ENCODE data around the gene ZNF407.
"Not testable (repeated sequence)": the region's sequence is repeated elsewhere in the genome, so short reads cannot be mapped to it uniquely, and the experiment has no call there.

ZNF407 gene

DNA sequence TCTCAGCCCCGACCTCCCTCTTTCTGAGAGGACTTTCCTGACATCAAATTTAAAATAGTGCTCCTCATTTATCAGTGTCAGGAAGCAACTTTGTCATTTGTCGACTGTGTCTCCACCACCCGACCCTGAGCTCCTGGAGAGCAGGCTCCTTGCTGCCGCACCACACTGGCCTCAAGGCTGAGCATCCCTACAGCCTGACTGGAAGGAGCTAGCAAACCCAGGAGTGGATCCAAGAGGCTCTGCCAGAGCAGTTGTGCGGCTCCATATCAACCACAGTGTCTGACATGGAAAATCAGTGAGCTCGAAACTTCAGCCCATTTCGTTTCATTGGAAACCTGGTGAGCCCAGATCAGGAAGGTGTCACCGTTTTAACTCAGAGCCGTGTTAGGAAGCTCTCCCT is 486.1 kb downstream of the ZNF407 start:
- DNase-seq = no peak

DNA sequence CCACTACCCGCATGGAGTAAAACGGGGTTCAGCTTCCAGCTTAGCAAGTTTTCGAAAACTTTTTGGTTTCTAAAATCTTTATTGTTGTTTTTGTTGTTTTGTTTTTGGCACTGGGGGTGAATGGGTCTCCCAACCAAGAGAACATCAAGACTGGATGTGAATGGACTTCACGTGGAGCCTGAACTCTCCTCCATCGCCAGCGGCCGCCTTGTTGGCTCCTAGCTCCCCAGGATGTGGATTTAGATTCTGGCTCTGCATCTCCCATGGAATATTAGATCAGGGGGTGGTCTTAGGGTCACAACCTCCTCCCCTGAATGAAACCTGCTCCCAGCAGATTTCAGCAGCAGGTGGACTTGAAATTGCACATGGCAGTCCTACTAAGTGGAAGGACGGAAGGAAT is 488.0 kb downstream of the ZNF407 start:
- DNase-seq = not testable (repeated sequence)

DNA sequence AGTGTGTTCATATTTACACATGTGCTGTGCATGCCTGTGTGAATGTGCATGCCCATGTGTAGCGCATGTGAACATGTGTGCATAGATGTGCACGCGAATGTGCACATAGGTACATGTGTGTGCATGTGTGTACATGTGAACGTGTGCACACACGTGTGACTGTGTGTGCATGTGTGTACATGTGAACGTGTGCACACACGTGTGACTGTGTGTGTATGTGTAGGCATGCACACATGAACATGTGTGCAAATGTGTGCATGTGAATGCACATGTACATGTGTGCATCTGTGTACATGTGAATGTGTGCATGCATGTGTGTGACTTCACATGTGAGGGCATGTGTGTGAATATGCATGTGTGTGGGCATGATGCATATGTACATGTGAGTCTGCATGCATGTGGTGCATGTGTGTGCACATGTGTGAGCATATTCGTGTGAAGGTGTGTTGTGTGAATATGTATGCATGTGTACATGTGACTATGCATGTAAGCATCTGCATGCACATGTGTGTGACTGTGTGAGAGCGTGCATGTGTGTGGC is 488.9 kb downstream of the ZNF407 start:
- DNase-seq = no peak

DNA sequence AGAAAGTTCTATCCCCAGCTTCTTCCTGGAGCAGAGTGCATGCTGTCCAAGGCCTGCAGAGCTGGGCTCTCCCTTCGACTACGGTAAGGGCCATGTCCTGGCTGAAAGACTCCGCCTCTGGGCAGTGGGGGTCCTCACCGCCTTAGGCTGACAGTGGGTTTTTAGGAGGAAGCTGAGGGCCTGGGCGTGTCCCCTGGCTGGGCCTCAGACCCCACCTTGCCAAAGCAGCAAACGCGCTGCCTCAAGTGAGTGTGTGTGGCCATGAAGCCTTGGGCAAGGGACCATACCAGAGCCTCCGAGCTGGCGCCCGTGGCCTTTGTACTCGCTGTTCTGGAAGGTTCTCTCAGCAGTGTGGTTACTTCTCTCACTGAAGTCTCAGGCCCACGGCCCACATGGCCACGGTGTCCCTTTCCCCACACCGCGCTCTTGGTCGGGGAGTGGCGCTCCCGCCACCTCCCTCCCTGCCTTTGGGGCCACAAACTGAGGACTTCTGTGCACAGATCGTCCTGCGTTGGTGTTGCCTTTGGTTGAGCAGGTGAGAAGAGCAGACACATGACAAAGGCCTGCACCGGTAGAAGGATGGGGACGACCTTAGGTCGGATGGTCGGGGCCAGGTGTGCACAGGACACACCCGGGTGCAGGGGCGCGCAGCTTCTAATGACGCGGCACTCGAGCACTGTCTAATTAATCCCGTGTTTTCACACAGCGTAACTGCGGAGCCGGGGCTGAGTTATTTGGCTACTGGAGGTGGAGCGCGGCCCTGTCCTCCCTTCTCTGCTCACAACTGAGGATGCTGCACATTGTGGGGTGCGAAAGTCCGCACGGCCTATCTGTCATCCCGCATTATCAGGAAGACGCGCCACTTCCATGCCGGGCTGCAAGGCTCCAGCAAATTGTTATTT is 489.7 kb downstream of the ZNF407 start:
- DNase-seq = peak; percentile 21

DNA sequence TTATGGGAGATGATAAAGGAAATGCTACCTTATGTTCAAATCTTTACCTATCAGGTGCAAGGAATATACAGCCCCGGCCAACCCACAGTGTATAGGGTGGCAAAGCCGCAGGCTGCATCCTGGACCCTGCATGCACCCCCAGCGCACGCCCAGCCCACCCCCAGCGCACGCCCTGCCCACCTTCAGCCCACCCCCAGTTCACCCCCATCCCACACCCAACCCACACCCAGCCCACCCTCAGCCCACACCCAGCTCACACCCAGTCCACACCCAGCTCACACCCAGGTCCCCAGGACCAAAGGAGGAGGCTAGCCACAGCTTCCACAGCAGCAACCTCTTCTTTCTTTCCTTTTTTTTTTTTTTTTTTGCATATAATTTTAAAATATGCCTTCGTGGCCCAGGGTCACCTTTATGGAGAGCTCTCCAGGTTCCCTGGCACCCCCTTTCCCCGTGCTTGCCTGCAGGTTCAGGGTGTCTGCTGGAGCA is 490.4 kb downstream of the ZNF407 start:
- no peak for DNase-seq

DNA sequence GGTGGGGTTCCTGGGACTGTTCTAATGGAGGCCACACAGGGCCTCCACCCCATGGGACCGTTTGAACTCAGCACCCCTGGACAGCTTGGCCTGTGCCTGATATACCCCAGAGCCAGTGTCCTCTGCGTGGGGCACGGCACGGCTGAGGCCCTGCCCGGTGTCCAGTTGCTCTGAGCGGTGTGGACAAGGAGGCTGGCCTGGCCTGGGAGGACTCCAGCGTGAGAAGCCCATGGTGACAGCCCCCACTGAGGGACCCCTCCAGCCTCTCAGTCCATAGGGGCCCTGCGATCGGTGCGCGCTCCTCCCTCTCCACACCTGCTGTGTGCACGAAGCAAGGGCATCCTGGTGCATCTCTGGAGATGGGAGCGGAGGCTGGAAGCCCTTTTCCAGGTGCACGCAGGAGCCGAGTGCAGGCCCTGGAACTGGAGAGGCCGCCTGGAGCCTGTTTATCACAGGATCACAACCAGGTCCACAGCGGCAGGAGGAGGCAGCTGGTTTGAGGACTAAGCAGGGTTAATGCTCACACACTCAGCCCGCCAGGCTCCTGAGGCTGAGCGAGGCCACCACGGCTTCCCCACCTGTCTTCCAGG is 491.0 kb downstream of the ZNF407 start:
- no peak for DNase-seq

DNA sequence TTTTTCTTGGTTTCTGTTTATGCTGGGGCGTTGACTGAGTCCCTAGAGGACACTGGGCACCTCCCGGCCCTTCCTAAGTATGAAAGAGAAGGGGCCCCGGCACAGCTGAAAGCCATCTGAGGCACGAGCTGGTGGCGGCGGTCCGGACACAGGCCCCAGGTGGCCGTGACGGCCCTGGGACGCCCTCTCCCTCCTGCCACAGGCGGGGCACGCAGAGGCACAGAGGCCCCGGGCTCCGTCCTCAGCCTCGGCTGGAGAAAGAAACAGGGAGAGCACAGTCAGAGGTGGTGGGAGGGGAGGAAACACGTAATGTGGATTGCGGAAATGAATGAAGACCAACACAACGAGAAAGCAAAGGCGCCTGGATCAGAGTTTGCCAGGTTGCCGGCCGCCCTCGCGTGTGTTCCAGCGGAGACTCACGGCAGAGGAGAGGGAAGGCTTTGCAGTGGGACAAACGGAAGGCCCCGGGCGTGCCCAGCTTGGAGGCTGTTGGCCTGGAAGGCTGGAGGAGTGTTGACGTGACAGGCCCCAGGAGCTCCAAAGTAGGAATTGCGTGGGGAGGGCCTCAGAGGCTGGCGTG is 492.2 kb downstream of the ZNF407 start:
- peak; percentile 13 for DNase-seq

DNA sequence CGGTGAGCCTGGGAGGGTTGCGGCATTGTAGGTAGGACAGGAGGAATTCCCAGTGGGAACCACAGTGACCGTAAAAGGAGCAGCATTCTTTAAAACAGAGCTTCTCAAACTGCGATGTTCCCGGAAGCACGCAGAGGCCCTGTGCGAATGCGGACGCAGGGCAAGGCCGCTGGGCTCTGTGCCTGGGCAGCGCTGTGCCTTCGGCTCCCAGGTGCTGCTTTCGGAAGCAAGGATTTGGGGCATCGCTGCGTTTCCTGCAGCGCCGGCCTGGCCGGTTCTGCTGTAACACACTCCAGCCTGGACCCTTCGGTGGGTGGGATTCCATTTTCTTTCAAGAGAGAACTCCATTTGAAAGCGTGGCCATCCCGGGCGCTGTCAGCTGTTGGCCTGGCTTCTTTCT is 492.7 kb downstream of the ZNF407 start:
- DNase-seq = peak; percentile 22

DNA sequence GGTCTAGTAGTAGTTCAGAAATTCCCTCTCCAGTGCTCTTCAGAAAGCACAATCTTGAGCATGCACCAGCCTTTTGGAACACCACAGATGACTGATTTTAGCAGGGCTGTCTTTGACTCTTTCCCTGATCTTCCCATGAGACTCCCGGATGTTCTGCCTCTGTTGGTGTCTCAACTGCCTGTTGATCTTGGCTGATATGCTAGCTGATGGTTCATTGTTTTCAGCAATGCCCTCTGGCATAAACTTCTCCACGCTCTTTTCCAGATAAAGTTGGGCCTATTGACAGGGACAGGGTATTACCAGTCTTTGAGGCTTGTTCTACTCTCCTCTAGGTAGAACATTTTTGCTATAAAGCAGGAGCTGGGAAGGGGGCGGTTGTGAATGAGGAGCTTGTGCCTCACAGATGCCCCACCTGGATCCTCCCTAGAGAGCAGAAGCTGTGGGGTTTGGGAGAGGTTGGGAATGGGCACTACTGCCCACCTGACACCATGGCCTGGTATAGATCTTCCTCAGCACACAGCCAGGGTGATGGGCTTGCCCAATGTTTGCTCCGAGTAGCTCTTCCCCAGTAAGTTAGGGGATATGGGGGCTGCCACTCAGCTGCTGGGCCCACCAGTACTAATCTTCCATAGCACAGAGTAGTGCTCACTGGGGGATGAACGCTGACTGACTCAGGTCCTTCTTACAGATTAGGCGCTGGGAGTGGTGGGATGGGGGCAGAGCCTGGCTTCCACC is 500.0 kb downstream of the ZNF407 start:
- no peak for DNase-seq

DNA sequence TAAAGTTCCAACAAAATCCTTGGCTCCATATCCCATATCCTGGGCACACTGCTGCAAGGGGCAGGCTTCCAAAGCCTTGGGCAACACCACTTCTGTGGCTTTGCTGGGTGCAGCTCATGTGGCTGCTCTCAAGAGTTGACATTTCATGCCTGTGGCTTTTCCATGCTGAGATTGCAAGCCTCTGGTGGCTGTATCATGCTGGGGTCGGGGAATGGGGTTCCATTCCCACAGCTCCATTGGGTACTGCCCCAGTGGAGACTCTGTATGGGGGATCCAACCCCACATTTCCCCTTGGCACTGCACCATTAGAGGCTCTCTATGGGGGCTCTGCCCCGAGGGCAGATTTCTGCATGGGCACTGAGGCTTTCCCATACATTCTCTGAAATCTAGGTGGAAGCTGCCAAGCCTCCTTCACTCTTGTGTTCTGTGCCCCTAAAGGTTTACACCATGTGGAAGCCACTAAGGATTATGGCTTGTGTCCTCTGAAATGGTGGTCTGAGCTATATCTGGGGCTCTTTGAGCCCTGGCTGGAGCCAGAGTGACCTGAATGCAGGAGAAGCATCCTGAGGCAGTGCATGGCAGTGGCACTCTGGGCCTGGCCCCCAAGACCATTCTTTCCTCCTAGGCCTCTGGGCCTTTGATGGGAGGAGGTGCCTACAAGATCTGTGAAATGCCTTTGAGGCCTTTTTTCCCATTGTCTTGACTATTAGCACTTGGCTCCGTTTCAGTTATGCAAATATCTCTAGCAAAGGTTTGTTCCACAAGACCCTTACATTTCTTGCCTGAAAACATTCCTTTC is 503.4 kb downstream of the ZNF407 start:
- no peak for DNase-seq

DNA sequence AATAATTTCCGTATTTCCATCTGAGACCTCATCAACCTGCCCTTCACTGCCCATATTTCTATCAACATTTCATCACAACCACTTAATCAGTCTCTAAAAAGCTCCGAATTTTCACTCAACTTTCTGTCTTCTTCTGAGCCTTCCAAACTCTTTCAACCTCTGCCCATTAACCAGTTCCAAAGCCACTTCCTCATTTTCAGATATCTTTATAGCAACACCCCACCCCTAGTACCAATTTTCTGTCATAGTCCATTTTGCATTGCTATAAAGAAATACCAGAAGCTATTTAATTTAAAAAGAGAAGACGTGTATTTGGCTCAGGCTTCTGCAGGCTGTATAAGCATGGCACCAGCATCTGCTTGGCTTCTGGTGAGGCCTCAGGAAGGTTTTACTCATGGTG is 504.2 kb downstream of the ZNF407 start:
- no peak for DNase-seq

DNA sequence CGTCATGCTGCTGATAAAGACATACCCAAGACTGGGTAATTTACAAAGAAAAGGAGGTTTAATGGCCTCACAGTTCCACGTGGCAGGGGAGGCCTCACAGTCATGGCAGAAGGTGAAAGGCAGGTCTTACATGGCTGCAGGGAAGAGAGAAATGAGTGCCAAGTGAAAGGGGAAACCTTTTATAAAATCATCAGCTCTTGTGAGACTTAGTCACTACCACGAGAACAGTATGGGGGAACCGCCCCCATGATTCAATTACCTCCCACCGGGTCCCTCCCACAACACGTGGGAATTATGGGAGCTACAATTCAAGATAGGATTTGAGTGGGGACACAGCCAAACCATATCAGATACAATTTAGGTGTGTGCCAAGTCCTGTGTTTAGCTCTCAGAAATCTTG is 506.4 kb downstream of the ZNF407 start:
- not testable (repeated sequence) for DNase-seq

DNA sequence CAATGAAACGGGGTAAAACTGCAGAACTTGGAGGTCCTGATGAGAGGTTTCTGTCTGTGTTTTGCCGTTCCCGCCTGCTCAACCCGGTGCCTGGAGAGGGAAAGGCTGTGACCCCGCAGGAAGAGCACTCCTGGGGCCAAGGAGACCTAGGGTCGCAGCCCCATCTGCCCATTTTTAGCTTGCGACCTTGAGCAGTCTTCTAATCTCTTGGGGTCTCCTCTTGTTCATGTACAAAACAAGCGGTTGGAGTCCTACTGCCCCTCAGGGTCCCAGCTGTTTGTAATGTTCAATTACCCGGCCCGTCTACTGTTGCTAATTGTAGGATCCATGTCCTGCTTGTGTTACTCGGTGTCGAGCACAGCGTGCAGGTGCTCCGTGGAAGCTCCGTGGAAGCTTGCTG is 506.8 kb downstream of the ZNF407 start:
- no peak for DNase-seq

DNA sequence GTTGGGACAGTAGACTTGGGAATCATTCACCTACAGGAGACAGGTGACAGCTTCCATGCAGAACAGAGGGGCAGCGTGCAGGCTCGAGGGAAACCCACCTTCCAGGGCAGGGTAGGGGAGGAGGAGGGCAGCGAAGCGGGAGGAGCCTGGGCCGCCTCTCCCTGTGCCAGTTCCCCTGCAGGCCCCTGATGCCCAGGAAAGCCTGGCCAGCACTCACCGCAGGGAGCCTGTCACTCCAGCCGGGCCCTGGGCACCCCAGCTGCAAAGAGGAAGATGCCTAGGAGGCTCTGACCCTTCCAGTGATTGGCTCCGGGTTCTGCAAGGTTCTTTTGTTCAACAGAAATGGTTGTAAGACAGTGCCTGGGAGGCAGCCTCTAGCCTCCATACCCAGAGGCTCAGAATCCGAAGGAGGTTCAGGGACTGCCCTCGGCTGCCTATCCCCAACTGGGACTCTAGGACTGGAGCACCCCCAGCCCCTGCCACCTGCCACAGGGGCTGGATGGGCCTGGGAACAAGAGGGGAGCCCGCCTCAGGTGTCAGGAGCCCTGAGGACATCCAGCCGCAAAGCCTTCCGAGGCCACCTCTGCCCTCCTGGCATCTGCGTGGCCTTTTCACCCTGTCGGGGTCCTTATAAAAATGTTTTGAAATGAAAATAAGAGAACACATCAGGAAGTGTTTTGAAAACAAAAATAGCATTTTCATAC is 508.0 kb downstream of the ZNF407 start:
- no peak for DNase-seq

DNA sequence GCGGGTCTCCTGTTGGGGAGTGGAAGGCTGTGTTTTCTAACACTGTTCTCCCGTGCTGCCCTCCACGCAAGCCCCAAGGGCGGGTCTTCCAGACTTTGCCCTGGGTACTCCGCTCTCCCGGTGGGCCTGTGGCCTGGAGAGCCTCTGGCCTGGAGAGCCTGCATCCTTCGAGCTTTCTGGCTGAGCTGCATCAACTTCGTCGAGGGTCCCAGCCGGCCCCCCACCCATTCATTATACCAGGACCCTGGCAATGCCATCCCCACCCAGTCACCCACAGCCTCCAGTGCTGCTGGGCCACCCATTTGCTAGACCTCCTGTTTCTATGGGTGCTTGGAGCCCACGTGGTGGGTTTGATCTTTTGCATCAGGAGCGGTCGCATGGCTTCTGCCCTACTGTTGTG is 509.1 kb downstream of the ZNF407 start:
- DNase-seq = no peak

DNA sequence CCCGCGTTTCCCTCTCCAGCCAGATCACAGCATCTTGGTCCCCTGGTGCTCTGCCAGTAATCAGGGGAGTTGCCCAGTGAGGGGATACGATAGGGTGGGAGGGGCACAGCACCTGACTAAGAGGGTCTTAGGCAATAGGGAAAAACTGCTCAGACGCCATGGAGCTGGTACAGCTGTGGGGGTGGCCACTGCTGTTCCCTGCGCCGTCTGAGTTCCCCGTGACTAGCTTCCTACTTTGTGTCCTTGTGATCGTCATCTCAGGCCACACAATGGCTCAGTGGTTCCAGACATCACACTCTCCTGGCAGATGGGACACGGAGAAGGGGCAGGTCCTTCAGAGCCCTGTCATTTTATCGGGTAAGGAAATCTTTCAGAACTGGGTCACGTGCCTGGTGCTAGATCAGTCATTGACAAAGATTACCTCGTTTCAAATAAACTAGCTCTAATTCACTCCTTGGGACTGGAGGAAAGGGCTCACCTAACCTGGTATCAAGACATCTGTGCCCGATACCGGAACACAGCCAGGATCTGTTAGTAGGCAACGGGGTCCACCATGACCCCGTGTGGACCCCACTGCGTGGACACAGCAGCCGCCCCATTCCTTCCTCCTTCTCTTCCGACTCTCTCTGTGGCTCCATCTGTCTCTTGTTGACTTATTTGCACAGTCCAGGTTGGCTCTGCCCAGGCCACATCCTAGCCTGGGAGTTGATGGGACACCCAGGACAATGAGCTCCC is 509.7 kb downstream of the ZNF407 start:
- DNase-seq = no peak

DNA sequence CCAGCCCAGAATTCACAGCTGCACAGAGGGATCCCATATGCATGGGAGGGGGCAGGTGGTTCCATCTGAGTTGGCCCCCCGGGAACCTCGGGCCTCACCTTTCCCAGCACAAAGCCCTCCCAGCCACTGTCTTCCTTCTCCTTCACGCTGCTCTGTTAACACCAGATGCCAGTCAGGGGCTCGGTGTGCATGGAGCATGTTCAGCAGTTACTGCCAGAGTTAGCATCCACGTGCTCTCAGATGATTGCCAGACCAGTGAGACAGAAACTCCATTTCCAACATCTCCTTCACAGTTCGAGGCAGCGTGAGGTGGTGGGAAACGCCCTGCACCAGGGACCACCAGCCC is 510.2 kb downstream of the ZNF407 start:
- DNase-seq = no peak

DNA sequence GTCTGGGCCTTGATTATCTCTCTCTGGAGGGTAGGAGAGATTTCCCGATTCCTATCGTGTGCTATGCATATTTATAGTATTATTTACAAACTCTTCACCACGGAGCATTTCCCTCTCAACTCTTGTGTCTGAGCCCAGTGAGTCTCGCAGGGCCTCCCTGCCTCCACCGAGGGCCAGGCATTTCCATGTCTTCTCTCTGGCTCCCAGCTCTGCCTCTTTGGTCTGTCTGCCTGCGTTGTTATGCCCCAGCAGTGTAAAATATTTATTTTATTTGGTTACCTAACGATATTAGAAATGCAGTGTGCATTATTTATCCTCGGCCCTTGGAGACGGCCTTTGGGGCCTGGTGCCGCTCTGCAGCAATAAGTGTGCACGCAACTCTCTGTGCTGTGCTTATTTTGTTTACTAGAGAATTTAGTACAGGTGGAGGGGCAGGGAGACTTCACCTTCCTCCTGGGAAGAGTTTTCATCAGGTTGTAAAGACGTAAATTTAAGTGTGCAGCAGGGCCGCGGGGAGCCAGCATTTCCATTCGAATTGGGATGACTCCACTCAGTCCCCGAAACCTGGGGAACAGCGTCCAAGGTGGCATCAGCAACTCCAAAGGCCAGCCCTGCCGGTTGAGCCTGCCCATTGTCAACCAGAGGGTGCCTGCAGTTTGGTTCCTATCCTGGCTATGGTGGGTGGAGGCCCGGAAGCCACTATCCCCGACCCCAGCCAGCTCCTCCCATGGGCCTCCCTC is 511.1 kb downstream of the ZNF407 start:
- no peak for DNase-seq

DNA sequence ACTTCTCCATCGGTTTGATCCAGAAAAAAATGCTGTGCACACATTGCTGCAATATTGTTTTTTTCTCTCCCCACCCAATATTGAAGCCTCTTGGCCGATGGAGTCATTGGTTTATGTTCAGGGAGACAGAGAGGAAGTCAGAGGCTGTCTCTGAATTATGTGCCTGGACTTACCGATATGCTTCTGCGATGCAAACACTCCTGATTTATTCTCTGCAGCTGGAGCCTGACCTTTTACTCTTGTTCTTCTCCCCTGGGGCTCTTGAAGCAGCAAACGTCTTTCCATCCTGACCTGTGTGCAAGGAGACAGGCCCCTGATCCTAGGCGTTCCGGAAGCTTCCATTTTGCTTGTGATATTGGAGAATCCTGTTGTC is 511.6 kb downstream of the ZNF407 start:
- no peak for DNase-seq

DNA sequence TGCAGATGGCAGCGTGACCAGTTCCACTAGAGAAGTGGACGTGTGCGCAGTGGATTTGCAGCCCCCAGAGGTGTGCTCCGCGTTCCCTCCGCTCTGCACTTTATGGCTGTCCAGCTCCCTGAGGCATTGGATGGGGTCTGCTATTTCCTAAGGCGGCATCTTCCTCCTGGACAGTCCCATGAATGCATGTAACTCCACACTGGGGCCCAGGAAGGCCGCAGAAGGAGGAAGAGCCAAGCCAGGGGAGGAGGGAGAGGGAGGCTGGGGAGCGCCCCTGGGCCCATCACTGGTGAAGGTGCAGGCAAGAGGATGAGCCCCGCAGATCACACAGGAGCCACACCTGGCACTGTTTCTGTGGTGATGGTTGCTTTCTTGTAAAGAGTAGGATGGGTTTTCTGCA is 512.1 kb downstream of the ZNF407 start:
- peak; percentile 12 for DNase-seq

Data from right forelimb (tissue), 1 donor.